ENCODE data around the gene SLFNL1. TPM values are rescaled to one million over a fixed set of nuclear protein-coding genes. Genes with fewer than 3 reads are reported as not detected.

Gene SLFNL1
- total and polyA plus RNA-seq, 5 experiments from 2014 or later: 0.12 to 0.65 (median 0.47) TPM

DNA sequence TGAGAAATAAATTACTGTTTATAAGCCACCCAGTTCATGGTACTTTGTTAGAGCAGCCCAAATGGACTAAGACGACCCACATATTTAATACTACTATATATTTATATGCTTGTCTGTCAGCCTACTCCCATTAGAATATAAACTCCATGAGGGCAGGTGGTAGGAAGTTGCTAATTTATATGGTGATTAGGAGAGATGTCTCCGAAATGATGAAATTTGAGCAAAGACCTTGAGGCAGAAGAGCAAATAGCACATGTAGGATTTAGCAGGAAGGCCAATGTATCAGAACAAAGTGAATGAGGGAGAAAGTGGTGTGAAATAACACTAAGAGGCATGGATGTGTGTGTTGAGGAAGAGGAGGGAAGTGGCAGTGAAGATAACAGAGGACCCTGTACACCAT, 10.6 kb upstream of the SLFNL1 start:
- no peak for ATAC-seq
- H3K27me3 Mint-ChIP-seq: no peaks in the 10 kb centered on the region
- no peaks in the 10 kb centered on the region for H3K4me1 Mint-ChIP-seq
- POLR2A ChIA-PET: no interaction called here
- no peaks in the 10 kb centered on the region for H3K9me3 Mint-ChIP-seq
- DNase-seq: no peak
- peaks cover 5 to 52% (median 27%) of the 10 kb centered on the region in 3 donors for H3K36me3 Mint-ChIP-seq
- no peak overlapping the region for H3K4me3 Mint-ChIP-seq
- no peak overlapping the region for H3K27ac Mint-ChIP-seq

GRCh38 chr1:41030872-41031616, 9.5 kb upstream of the SLFNL1 start:
- no peaks in the 10 kb centered on the region for H3K9me3 Mint-ChIP-seq
- H3K4me1 Mint-ChIP-seq: peaks cover 4 to 7% (median 7%) of the 10 kb centered on the region in 4 donors

GRCh38 chr1:41028034-41028642, 6.6 kb upstream of the SLFNL1 start:
- Mint-ChIP-seq H3K4me3 (no peak overlapping the region), H3K27me3 (no peaks in the 10 kb centered on the region), H3K4me1 (peaks cover 6 to 13% (median 10%) of the 10 kb centered on the region in 4 donors), H3K27ac (no peak overlapping the region), H3K9me3 (no peaks in the 10 kb centered on the region), H3K36me3 (peaks cover 5 to 46% (median 20%) of the 10 kb centered on the region in 3 donors)
- DNase-seq: no peak
- ATAC-seq: no peak
- POLR2A ChIA-PET: no interaction called here

More at GRCh38 chr1:41030872-41031616, 9.5 kb upstream of the SLFNL1 start:
- DNase-seq (no peak), ATAC-seq (no peak)
- no peak overlapping the region for H3K4me3 Mint-ChIP-seq
- POLR2A ChIA-PET: no interaction called here
- peaks cover 5 to 52% (median 27%) of the 10 kb centered on the region in 3 donors for H3K36me3 Mint-ChIP-seq
- H3K27ac Mint-ChIP-seq: peak overlapping the region in 1 of 10 donors; percentile 5
- H3K27me3 Mint-ChIP-seq: no peaks in the 10 kb centered on the region

DNA sequence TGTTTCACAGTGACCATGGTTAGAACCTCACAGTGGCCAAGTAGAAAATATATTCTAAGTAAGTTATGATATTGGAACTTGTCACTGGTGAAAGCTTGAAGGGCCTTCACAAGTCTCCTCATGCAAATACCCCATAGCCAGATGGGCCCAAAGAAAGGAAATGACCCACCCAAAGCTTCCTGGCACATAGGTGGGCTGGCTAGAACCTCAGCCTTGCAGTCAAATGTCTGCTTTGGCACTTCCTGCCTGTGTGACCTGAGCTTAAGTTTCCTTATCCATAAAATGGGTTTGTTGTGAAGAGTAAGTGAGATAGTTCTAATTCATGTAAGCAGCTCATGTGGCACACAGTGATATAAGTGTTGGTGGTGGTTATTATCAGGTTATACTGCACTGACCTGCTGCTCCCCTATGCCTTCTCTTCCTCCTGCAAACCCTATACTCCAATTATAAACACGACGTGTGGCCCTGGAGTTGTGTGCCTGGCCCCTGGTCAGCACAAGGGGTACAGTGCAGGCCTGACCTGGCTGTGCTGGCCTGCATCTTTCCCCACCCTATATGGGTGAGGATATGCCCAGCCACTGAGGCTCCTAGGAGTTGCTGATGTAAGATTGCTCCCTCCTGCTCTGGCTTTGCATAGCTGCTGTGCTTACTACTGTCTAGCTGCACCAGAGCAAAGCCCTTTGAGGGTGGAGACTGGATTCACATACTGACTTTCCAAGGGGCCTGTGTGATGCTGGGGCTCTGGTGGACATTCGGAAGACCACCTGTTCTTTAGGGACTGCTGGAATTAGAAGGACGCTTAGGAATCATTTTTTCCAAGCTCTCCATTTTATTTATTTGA, 4.7 kb upstream of the SLFNL1 start:
- peaks cover 0 to 33% (median 14%) of the 10 kb centered on the region in 3 donors for H3K36me3 Mint-ChIP-seq
- no peaks in the 10 kb centered on the region for H3K9me3 Mint-ChIP-seq
- DNase-seq (no peak), ATAC-seq (no peak)
- peak overlapping the region in 1 of 10 donors; percentile 16 for H3K4me3 Mint-ChIP-seq
- POLR2A ChIA-PET: no interaction called here
- peak overlapping the region in 3 of 10 donors; percentile 17 to 89 (median 47) for H3K27ac Mint-ChIP-seq
- H3K27me3 Mint-ChIP-seq: no peaks in the 10 kb centered on the region
- H3K4me1 Mint-ChIP-seq: peaks cover 11 to 24% (median 19%) of the 10 kb centered on the region in 4 donors

- no peaks in the 10 kb centered on the region for H3K9me3 Mint-ChIP-seq
- ATAC-seq (no peak), DNase-seq (no peak)
- peaks cover 0 to 24% (median 14%) of the 10 kb centered on the region in 3 donors for H3K36me3 Mint-ChIP-seq
- peaks cover 11 to 24% (median 19%) of the 10 kb centered on the region in 4 donors for H3K4me1 Mint-ChIP-seq
- H3K27me3 Mint-ChIP-seq: no peaks in the 10 kb centered on the region
- POLR2A ChIA-PET: no interaction called here
- no peak overlapping the region for H3K27ac Mint-ChIP-seq
- no peak overlapping the region for H3K4me3 Mint-ChIP-seq
Measured at GRCh38 chr1:41024953-41025352, 3.4 kb upstream of the SLFNL1 start.

- H3K36me3 Mint-ChIP-seq: peaks cover 0 to 15% (median 3%) of the 10 kb centered on the region in 3 donors
- peaks cover 15 to 24% (median 21%) of the 10 kb centered on the region in 4 donors for H3K4me1 Mint-ChIP-seq
- ATAC-seq (no peak), DNase-seq (no peak)
- H3K27ac Mint-ChIP-seq: no peak overlapping the region
- POLR2A ChIA-PET: no interaction called here
- no peaks in the 10 kb centered on the region for H3K9me3 Mint-ChIP-seq
- H3K27me3 Mint-ChIP-seq: no peaks in the 10 kb centered on the region
- no peak overlapping the region for H3K4me3 Mint-ChIP-seq
Measured at GRCh38 chr1:41023279-41023990, 1.9 kb upstream of the SLFNL1 start.

DNA sequence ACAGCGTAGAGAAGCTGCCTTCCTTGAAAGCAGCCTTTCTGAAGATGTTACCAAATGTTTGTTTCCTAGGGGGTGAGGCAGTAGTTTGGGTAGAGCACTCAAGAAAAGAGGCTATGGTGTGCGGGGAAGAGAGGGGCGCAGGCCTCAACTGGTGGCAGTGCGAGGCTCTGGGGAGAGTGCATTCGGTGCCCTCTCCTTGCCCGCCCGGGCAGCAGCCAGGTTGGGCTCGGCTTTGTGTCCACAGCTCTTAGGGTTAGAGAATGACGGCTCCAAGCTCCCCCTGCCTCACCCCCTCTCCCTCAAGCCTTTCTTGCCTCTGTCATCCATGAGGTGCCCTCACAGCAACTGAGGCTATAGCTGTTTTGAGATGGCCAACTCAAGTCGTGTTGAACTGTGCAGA, 899 bp upstream of the SLFNL1 start:
- Mint-ChIP-seq H3K9me3 (no peaks in the 10 kb centered on the region), H3K36me3 (peaks cover 0 to 8% (median 0%) of the 10 kb centered on the region in 3 donors), H3K4me3 (no peak overlapping the region), H3K27ac (peak overlapping the region in 3 of 10 donors; percentile 21 to 79 (median 31)), H3K4me1 (peaks cover 15 to 24% (median 21%) of the 10 kb centered on the region in 4 donors), H3K27me3 (no peaks in the 10 kb centered on the region)
- POLR2A ChIA-PET: no interaction called here
- no peak for ATAC-seq
- DNase-seq: no peak

DNA sequence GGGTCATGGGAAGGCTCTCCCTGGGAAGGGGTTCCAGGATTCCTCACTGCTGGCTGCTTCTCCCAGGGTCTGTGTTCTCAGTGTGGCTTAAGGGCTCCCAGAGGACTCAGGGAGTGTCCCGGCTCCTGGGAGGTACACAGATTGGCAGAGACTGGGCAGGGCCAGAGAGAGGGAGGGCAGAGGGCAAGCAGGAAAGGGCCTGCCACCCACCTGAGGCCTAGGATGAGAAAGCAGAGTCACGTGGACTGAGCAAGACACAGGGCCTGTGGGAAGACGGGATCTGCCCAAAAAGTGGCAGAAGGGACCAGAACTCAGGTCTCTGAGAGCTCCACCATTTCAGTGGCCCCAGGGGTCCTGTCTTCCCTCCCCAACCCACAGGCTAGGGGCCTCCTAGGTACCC, 871 bp downstream of the SLFNL1 start:
- peaks cover 0 to 9% (median 0%) of the 10 kb centered on the region in 3 donors for H3K36me3 Mint-ChIP-seq
- no peak overlapping the region for H3K4me3 Mint-ChIP-seq
- H3K9me3 Mint-ChIP-seq: no peaks in the 10 kb centered on the region
- POLR2A ChIA-PET: no interaction called here
- H3K4me1 Mint-ChIP-seq: peaks cover 8 to 15% (median 13%) of the 10 kb centered on the region in 4 donors
- no peaks in the 10 kb centered on the region for H3K27me3 Mint-ChIP-seq
- DNase-seq: no peak
- H3K27ac Mint-ChIP-seq: peak overlapping the region in 4 of 10 donors; percentile 18 to 79 (median 54)
- no peak for ATAC-seq

DNA sequence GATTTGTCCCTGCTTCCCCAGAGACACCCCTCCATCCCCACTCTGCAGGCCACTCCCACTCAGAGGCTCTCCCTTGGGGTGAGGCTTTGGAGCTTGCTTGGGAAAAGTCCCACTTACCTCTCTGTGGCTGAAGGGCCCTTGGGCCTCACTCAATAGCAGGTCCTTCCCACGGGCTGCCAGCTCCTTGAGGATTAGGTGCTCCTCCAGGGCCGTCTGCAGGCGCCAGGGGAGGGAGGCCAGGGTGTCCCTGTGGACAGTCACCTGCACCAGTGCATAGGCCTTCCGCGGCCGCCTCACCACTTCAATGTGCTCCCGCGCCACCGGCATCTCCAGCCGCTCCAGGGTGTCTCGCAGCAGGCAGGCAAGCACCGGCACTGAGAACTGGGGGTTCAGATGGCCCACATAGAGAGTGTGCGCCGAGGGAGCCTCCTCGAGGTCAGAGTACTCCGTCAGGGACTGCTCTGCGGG, 1.4 kb downstream of the SLFNL1 start:
- peaks cover 0 to 9% (median 0%) of the 10 kb centered on the region in 3 donors for H3K36me3 Mint-ChIP-seq
- POLR2A ChIA-PET: no interaction called here

GRCh38 chr1:41019353-41019745, 2.2 kb downstream of the SLFNL1 start:
- POLR2A ChIA-PET: no interaction called here
- peaks cover 0 to 11% (median 0%) of the 10 kb centered on the region in 3 donors for H3K36me3 Mint-ChIP-seq
- ATAC-seq: no peak
- peak overlapping the region in 5 of 10 donors; percentile 21 to 91 (median 78) for H3K27ac Mint-ChIP-seq
- H3K27me3 Mint-ChIP-seq: no peaks in the 10 kb centered on the region
- no peak for DNase-seq
- no peak overlapping the region for H3K4me3 Mint-ChIP-seq
- H3K4me1 Mint-ChIP-seq: peaks cover 16 to 24% (median 21%) of the 10 kb centered on the region in 4 donors
- no peaks in the 10 kb centered on the region for H3K9me3 Mint-ChIP-seq

More for the DNA sequence above, 1.4 kb downstream of the SLFNL1 start:
- no peaks in the 10 kb centered on the region for H3K27me3 Mint-ChIP-seq
- H3K4me3 Mint-ChIP-seq: no peak overlapping the region
- no peaks in the 10 kb centered on the region for H3K9me3 Mint-ChIP-seq
- peaks cover 8 to 16% (median 13%) of the 10 kb centered on the region in 4 donors for H3K4me1 Mint-ChIP-seq
- DNase-seq: no peak
- peak overlapping the region in 4 of 10 donors; percentile 18 to 91 (median 54) for H3K27ac Mint-ChIP-seq
- no peak for ATAC-seq

- Mint-ChIP-seq H3K9me3 (no peaks in the 10 kb centered on the region), H3K36me3 (peaks cover 0 to 11% (median 2%) of the 10 kb centered on the region in 3 donors)
- POLR2A ChIA-PET: no interaction called here
Measured at GRCh38 chr1:41018018-41018410, 3.5 kb downstream of the SLFNL1 start.

More at GRCh38 chr1:41018018-41018410, 3.5 kb downstream of the SLFNL1 start:
- ATAC-seq: no peak
- peaks cover 17 to 28% (median 23%) of the 10 kb centered on the region in 4 donors for H3K4me1 Mint-ChIP-seq
- no peaks in the 10 kb centered on the region for H3K27me3 Mint-ChIP-seq
- peak overlapping the region in 2 of 10 donors; percentile 44 to 91 for H3K27ac Mint-ChIP-seq
- H3K4me3 Mint-ChIP-seq: no peak overlapping the region
- DNase-seq: no peak
